NCI-H524 treated with DMSO at 0.1 percent for 48 hours (cell line): Measurements from ENCODE around the gene RAB3C.
A peak's percentile ranks its signal among the peaks of the same experiment; 100 is the strongest.

ENCODE experiments used
- DNase-seq: peaks from one replicate; lab custom pipeline; 2025; lab: John Stamatoyannopoulos, UW

Gene RAB3C

GRCh38 chr5:58735637-58736036 is 152.8 kb downstream of the RAB3C start:
- DNase-seq, result no peak

DNA sequence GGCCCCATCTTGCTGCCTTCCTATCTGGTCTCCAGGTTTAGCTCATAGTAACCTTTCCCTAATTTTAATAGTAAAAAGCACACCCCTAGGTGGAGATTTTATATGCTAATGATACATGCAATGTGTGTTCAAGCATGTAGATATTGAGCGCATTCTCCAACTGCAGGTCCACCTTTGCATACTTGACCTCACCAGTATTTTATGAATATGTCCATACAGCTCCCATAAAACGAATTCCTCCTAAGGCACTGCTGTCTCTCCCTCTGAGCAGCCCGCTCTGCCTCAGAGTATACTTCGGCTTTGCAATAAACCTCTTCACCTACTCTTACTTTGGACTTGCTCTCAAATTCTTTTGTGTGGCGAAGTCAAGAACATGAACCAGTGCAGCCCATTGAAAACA is 153.3 kb downstream of the RAB3C start:
- DNase-seq, result no peak

- DNase-seq, result no peak
Measured at GRCh38 chr5:58737671-58738070, 154.8 kb downstream of the RAB3C start.

GRCh38 chr5:58738336-58738735 is 155.5 kb downstream of the RAB3C start:
- DNase-seq, result no peak

DNA sequence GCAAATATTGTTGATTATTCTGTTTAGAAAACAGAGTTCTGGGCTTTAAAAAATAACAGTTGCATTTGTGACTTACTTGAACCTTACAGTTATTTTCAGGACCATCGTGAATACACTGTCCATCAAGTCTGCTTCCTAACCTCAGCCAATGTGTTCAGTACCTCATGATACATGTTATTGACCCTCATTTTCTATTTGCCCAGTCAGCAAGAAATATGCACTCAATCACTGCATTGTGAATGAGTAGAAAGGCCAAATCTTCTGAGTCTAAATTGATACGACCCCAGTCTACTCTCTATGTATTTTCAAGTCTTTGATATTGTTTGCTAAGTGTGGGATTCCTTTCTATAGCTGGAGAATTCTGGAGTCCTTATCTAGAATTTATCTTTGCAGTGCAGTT is 156.2 kb downstream of the RAB3C start:
- DNase-seq, result no peak

DNA sequence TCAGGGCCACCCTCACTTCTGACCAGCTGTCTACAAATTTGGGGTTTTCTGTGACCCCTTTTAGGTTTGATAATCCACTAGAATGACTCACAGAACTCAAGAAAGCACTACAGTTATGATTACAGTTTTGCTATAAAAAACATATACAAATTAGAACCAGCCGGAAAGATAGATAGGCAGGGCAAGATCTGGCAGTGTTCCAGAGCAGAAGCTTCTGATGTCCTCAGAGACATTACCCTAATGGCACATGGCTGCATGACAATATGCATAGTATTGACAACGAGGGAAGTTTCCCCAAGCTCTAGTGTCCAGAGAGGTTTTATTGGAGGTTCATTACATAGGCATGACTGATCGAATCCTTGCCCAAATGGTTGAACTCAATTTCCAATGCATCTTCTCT is 158.1 kb downstream of the RAB3C start:
- no peak for DNase-seq

DNA sequence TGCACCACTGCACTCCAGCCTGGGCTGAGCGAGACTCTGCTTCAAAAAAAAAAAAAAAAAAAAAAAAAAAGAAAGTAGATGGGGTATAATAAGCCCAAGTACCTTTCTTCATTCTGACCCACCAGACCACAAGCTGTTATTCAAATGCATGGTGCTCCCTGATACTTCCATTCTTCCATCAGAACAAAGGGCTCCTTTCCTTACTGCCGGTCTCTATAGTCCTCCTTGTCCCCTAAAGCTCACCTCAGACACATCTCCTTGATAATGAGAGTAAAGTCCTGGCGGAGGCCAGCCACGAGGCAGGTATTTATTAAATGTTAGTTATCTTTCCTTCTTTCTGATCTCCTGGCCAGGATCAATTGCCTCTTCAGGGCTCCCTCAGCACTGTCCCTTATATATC is 162.5 kb downstream of the RAB3C start:
- no peak for DNase-seq

DNA sequence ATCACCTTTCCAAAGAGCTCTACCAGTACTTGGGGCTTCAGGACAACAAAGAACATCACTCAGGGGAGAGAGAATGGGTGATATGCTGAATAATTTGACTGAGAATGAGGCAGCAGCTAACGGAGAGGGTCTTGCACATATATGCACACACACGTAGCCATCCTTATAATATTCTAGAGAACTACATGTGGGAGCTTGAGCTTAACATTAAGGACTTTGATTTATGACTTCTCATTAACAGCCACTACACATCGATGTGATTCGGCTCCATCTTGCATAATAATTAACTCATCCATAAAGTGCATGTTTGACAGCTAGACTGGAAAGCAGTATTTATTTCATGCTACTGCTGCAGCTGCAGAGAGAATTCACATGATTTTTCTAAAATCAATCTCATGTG is 163.4 kb downstream of the RAB3C start:
- no peak for DNase-seq

DNA sequence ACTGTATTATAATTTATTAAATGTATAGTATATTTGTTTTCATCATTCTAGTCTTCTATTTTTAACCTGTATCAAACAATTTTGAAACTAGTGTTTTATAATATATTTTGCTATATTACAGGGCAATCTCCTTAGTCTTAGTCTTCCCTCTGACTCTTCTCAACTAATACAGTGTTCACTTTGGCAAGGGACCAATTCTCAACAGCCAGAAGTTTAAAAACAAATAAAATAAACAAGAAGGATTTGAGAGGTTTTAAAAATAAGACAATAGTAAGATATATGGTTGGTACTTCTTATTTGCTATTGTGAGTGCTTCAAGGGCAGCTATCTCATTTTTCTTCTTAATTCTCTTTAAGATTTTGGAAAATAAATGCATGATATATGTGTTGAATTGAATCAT is 167.2 kb downstream of the RAB3C start:
- DNase-seq, result no peak

GRCh38 chr5:58751222-58751837 is 168.5 kb downstream of the RAB3C start:
- no peak for DNase-seq

- no peak for DNase-seq
Measured at GRCh38 chr5:58752104-58752503, 169.2 kb downstream of the RAB3C start.

DNA sequence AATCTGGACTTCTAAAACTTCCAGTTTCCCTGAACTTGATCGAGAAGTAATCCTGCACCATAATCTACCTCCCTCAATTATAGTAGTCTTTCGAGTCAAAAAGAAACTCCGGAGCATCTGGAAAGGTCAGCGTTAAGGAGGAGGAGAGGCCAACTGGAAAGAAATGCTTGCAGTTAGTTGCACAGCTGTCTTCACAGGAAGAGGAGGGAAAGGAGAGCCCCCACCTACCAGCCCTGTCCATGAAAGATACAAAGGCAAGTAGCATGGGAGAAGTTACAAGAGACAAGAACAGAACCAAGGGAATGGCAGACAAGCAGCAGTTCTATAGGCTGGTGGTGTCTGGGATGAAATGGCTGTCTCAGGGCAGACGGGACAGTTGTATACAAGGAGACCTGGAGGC is 170.6 kb downstream of the RAB3C start:
- DNase-seq, result no peak

DNA sequence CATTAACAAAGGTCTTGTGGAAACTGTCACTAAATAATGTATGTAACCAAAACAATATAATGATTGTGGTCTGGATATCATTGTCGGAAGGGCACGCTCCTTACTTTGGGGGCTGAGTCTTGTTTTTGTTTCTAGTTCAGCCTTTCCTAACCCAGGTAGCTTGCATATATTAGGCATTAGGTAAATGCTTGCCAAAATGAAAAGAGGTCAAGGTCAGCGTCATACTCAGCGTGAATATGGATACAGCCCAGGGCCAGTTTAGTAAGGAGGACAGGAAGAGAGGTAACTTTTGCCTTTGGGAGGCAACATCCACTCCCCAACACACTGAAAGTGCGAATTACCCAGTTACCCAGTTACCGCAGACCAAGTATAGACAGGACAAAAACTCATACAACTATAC is 171.4 kb downstream of the RAB3C start:
- no peak for DNase-seq

- DNase-seq, result no peak
Measured at GRCh38 chr5:58755397-58755796, 172.5 kb downstream of the RAB3C start.

GRCh38 chr5:58759745-58760144 is 176.9 kb downstream of the RAB3C start:
- DNase-seq, result no peak

DNA sequence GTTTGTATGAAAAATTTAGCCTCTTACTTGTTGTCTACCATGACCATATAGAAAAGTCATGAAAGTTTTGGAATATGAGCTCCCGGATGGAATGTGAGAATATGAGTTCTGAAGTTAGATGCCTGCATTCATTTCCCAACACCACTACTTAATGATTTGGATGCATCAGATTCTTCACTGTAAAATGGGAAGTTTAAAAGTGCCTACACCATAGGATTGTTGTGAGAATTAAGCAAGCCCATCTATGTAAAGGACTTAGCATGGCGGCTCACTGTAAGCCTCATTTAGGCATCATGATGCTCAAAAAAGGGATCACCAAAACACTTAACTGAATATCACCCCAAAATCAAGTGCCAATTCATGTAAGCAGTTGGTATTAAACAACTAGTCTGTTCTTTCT is 177.3 kb downstream of the RAB3C start:
- DNase-seq, result no peak

- no peak for DNase-seq
Measured at GRCh38 chr5:58761407-58761806, 178.5 kb downstream of the RAB3C start.

DNA sequence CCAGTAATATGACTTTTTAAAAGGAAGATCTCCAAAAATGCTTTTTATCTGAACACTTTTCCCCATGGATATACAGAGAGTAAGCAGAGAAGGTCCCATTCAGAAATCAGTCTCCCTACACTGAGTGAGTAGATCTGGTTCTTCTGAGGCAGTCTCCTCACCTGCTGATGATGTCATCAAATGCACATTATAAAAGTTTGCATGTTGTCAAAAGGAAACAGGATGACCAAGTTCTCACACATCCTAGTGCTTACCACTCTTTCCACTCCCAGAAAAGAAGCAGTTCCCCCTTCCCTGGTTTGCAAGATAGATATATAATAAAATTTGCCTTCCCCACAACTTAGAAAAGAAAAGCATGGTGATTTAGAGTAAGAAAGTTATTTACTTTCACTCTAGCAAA is 180.5 kb downstream of the RAB3C start:
- no peak for DNase-seq

DNA sequence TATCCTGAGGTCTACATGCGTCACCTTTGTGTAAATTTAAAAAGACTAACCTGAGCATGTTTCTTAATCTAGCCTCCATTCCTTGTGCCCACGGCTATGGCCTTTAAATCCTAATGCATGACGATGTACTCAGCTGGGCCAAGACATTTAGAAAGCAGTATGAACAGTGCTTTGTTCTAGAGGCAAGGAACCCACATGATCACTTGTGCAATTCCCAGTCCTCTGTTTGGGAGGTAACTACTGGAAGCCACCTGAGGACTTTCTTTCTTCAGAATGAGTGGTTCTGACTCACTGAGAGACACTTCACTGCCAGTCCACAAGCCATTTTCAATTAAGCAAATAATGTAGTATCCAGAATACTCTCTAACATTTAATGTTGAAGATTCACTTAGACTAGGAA is 181.3 kb downstream of the RAB3C start:
- no peak for DNase-seq

GRCh38 chr5:58765058-58765457 is 182.2 kb downstream of the RAB3C start:
- DNase-seq, result no peak

GRCh38 chr5:58767104-58767503 is 184.2 kb downstream of the RAB3C start:
- DNase-seq, result no peak

- no peak for DNase-seq
Measured at GRCh38 chr5:58770136-58770535, 187.3 kb downstream of the RAB3C start.

- no peak for DNase-seq
Measured at GRCh38 chr5:58771796-58772195, 188.9 kb downstream of the RAB3C start.

GRCh38 chr5:58773744-58774441 is 191.0 kb downstream of the RAB3C start:
- peak; percentile 92 for DNase-seq
